T1000 (cell line): ENCODE data around the gene IMPA2.

Experiments used
- DNase-seq: peaks from one replicate; lab custom pipeline; 2025; ENCODE audit warnings: mixed read lengths; lab: John Stamatoyannopoulos, UW

Gene IMPA2

DNA sequence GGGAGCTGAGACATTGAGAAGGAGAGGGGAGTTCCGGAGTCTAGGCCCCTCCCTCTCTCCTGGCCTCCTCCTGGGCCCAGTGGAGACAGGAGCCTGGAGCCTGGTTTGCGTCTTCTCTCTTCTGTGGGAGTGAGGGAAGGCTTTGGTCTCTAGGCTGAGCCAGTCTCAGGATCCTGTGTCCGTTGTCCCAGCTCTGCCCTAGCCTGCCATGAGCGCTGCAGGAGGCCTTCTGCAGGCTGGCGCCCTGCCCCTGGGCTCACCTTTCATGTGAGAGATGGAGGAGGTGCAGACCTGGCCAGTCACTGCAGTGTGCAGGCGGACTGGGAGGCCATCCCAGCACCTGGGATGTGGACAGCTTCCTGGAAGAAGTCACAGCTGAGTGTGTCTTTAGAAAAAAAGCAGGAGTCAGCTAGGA lies 8.7 kb downstream of the IMPA2 start:
- DNase-seq = no peak

- no peak for DNase-seq
These were observed 9.2 kb downstream of the IMPA2 start for GRCh38 chr18:11990539-11990938.

DNA sequence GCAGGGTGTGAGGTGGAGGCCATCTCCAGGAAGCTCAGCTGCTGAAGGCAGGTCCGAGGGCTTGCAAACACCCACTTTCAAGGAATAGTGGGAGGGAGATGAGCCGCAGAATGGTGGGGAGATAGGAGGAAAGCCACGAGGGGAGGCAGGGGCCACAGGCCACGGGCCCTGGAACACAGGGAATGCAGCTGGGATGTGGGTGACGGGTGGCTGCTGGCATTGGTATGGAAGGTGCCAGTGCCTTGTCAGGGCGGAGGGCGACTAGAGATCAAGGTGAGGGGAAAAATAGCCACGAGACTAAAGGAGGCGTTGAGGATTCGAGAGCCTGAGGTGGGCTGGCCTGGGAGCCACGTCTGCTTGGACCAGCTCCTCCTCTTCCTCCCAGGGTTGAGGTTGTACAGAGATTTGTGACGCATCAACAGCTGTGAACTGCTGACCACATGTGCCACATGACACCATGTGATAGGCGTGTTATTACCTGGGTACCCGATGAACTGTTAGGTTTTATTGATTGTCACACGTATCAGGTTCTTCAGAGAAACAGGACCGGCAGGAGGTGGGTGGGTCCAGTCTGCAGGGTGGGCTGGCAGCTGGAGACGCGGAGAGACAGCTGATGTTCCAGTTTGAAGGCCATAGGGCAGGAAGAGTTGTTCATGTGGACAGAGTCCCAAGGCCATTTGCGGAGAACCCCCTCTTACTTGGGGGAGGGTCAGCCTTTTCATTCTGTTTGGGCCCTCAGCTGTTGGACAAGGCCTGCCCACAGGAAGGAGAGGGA lies 9.9 kb downstream of the IMPA2 start:
- DNase-seq = no peak

DNA sequence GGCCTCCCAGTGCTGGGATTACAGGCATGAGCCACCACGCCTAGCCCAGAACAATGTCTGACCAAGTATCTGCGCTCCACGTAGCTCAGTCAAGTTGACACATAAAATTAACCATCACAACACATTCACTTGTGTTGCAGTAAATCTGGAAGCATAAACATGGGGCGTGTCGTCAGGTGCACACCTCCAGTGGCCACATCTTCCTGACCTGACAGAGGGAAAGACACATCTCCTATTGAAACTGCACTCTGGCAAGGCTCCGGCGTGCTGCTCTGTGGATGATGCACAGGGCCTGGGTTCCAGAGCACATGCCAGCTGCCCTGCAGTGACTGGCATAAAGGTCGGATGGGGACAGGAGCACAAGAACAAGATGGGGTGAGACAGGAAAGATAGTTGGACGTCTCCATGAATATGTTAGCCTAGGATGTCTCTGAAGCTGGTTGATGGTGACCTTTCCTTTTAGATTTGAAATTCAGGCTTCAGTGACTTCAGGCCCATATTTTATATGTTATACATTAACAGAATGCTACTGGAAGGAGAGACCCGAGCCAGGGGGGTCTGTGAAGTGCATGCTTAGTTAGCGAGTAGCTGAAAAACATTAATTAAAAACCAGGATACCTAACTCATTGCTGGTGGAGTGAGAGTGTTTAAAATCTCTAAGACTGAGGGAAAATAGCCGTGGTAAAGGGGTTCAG lies 10.9 kb downstream of the IMPA2 start:
- no peak for DNase-seq

DNA sequence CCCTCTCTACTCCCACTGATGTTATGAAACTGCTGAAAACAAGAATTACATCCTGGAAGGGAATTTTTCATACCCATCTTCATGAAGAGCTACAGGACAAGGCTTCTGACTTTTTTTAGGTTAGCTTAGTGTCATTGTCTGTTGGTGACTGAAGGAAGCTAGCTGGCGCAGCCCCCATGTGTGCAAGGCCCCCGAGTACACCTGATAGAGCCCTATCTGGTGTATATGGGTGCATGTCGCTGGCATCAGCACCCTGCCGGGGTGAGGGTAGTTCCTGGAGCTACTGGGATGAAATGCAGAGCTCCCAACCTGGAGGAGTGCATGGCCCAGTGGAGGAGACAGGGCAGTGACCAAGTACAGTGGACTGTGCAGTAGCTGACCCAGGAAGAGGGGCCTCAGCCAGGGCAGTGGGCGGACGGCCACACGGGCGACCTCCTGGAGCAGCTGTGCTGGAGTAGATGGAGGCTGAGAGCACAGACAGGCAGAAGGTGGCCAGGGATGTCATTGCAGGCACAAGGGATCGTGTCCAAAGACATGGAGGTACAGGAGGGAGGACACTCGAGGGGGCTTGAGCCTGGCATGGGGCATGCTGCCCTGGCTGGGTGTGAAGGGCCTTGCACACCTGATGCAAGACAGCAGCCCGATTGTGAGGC lies 12.1 kb downstream of the IMPA2 start:
- DNase-seq = no peak

DNA sequence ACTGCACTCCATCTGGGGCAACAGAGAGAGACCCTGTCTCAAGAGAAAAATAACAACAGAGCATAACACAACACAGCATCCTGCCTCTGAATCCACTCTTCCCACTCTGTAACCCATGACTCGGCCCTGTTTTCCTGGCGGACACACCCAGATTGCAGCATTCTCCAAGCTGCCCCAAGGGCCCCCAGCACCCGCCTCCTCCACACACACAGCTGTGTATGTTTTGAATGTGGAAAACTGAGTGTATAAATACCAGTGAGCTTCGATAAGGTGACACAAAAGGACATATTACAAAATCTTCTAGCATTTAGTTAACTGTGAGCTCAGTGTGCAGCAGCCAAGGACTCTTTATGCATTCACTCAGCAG lies 13.0 kb downstream of the IMPA2 start:
- no peak for DNase-seq

DNA sequence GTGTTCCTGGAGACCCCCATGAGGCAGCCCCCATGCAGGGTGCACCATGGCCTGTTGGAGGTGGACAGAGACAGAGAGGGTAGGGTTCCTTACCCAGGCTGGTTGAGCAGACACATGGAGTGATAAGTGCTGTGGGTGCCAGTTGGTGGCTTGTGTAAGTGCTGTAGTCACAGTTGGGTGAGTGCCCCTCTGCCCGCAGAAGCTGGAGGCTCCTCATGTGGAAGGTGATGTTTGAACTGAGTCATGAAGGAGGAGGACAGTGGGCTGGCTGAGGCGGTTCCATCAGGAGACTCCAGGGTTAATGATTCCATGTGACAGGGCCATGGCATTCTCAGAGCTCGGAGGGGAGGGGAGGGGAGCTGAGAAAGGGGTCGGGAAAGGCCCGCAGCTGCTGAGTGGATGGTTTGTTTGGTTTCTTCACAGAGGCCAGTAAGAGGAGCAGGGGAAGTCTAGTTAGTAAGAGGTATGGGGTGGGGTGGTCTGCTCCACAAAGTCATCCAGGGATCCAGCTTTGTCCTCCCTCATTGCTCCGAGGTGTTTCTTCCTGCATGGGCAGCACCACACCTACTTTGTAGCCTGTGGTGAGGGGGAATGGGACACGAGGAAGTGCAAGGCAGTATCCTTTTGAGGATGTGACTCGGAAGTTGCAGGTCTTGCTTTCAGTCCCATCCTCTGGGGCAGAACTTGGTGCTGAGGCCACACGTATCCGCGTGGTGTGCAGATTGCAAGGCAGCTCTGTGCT lies 13.6 kb downstream of the IMPA2 start:
- DNase-seq = no peak

DNA sequence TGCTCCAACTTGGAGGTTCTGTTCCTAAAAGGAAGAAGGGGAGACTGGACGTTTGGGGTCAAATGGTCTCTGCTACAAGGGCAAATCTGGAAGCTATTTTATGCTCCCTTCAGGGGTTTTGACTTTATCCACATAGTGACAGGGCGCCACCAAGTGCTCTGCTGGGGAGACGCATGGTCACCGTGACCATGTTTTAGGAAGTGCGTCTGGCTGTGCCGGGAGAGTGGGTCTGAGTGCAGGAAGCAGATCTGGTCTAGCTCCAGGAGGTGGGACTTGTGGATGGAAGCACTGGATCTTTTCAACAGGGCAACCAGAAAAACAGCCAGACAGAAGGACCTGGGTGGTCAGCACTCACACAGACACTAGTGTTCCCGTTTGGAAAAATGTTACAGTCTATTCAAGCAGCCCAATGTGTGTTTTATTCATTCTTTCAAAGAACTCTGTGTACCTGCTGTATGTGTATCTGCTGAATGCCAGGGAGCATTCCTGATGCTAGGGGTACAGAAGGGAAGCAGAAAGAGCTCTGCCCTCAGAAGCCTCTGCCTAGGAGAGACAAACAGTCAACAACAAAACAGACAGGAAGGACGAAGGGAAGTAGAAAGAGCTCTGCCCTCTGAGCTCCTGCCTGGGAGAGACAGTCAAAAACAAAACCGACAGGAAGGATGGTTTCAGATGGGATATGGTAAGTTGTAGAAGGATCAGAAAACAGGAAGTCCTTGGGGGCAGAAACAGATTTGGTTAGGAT lies 14.3 kb downstream of the IMPA2 start:
- no peak for DNase-seq

GRCh38 chr18:11996190-11996754 lies 15.0 kb downstream of the IMPA2 start:
- no peak for DNase-seq

DNA sequence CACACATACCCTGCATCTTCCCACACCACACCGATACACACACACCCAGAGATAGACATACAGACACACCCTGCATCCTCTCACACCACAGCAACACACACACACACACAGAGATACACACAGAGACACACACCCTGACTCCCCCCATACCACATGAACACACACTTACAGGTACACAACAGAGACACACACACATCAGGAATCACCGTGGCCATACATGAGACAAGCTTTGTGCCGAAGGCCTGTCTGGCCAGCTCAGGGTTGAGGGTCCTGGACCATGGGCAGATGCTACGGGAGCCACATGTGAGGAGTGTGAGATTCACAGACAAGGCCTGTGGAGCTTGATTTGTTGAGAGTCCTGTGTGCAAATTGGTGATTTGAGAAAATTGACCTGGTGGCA lies 15.6 kb downstream of the IMPA2 start:
- no peak for DNase-seq

DNA sequence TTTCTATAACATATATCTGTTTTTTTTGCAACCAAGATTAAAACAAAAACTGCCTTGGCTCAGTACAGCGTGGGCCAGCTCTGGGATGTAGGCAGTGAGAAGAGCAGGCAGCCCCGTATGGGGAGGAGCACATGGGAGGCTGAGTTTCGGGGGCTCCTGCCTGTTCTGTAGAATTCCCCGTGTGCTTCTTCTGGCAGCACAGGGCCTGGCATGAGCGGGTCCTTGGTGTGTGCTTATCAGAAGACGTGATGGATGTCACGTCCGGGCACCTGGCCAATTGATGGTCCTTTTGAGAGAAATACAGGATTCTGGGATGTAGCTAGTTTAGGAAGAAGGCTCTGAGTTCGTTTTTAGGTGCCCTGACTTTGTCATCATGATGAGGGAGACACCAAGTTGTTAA lies 16.2 kb downstream of the IMPA2 start:
- no peak for DNase-seq

DNA sequence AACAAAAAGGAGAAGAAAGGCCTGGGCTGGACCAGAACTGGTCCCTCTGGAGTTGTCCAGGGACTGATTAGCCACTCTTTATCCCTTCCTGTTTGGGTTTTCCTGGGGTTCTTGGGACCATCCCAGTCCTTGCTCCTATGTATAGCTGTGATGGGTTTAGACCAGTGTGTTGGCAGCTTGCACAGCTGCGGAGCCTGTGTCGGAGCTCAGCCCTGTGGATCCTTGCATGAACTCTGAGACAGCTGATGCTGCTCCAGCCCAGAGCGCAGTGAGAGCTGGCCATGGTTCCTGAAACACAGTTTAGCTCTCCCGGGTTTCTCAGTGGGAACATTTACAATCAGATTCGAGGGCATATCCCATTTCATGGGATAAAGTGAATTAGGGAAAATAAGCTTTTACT lies 16.9 kb downstream of the IMPA2 start:
- DNase-seq = no peak

GRCh38 chr18:11999429-11999828 lies 18.1 kb downstream of the IMPA2 start:
- DNase-seq = no peak

GRCh38 chr18:12000072-12000659 lies 18.9 kb downstream of the IMPA2 start:
- no peak for DNase-seq

DNA sequence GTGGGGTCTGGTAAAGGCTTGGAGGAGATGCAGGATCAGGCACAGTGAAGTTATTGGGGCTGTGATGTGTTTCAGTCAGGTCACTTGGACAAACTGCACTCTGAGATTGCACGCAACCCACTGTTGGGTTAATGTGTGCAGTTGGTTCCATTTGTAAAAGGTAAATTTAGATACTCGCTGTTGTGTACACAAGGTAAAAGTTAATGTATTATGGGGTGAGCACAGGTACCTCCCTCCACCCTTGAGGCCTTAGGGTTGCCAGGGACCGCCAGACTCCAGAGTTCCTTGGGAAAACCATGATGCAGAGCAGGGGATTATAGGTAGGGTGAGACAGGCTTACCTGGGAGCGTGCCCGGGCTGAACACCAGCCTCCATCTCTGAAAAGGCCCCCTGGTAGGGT lies 20.1 kb downstream of the IMPA2 start:
- no peak for DNase-seq

DNA sequence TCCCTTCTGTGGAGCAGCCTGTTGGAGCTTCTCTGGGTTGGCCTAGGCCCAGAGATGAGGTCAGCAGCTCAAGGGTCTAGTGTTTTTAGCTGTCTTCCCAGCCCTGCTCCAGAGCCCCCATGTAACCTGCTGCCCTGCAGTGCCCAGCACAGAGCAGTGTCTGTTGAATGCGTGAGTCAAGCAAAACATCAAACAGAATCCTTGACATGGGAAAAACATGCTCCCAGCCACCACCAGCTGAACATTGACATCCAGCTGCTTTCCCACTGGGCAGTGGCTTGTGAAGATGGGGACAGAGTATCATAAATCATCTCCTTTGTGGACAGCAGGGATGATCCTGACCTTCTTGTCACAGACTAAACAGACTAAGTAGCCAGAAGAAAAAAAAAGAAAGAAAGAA lies 22.6 kb downstream of the IMPA2 start:
- no peak for DNase-seq

DNA sequence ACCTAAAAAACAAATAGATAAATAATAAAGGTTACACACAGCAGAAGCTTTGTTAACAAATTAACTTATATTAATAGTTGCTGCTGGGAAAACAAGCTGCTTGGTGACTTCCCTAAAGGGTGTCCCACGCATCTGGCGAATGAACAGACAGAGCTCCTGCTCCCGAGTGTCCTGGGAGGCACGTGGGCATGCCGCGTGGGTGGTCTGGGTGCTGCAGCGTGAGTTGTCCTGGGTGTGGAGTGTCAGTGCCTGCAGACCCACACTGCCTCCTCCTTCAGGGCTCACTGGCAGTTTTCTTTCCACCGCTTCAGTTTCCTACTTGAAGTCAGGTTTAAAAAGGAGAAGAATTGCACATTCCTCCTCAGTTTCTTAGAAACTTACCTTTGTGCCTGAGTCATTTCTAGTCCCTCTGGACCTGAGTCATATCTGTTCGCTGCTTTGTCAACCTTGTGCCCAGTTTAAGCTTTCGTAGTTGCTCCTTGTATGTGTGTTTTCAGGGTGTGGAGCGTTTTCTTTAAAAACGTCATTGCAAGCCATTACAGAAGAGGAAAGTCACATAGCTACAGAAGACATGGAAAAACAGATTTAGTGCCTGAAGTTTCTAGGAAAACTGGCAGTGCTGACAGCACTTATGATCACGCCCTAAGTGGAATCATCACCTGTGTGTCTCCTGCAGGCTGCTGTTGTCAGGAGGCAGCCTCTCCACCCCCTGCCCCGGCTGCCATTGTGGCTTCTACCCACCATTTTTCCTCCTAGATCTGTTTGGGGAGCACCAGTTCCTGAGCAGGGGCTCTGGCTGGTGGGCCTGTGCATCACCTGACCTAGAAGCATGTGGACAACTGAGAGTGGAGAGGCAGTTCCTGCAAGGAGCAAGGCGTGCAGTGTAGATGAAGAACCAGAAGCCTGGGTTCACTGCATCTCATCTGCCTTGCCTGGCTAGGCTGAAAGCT lies 24.5 kb downstream of the IMPA2 start:
- no peak for DNase-seq

GRCh38 chr18:12006488-12006840 lies 25.2 kb downstream of the IMPA2 start:
- DNase-seq = no peak

- no peak for DNase-seq
These were observed 25.8 kb downstream of the IMPA2 start for GRCh38 chr18:12007063-12007462.

- DNase-seq = no peak
These were observed 27.0 kb downstream of the IMPA2 start for GRCh38 chr18:12008181-12008767.
